GM19239 (cell line): ENCODE measurements around the gene EPHA6.
"Not testable (repeated sequence)": the region's sequence is repeated elsewhere in the genome, so short reads cannot be mapped to it uniquely, and the experiment has no call there.

Experiments used
- DNase-seq: peaks from one replicate; pipeline ENCODE4 v3.0.0; 2011; ENCODE audit warnings: low spot score; ENCODE audit not compliant: insufficient read length
- FAIRE-seq: peaks from 2 replicates; lab custom pipeline; 2011; peaks lifted over from hg19 to GRCh38; lab: Jason Lieb, UNC

The EPHA6 gene

GRCh38 chr3:97009427-97010019 lies 195.1 kb downstream of the EPHA6 start:
- DNase-seq (no peak), FAIRE-seq (no peak)

GRCh38 chr3:97010881-97011657 lies 196.7 kb downstream of the EPHA6 start:
- FAIRE-seq (no peak), DNase-seq (no peak)

- FAIRE-seq (no peak), DNase-seq (no peak)
Measured at GRCh38 chr3:97021778-97022177, 207.4 kb downstream of the EPHA6 start.

GRCh38 chr3:97025612-97026011 lies 211.2 kb downstream of the EPHA6 start:
- not testable (repeated sequence) for DNase-seq, FAIRE-seq

- DNase-seq (no peak), FAIRE-seq (no peak)
Measured at GRCh38 chr3:97029972-97030371, 215.6 kb downstream of the EPHA6 start.

GRCh38 chr3:97037294-97037943 lies 223.0 kb downstream of the EPHA6 start:
- FAIRE-seq (no peak), DNase-seq (no peak)

- FAIRE-seq: no peak
- DNase-seq: no peak
Measured at GRCh38 chr3:97043411-97043810, 229.0 kb downstream of the EPHA6 start.

GRCh38 chr3:97057365-97057764 lies 243.0 kb downstream of the EPHA6 start:
- no peak for FAIRE-seq

GRCh38 chr3:97059168-97059567 lies 244.8 kb downstream of the EPHA6 start:
- DNase-seq: no peak
- FAIRE-seq: no peak

More at GRCh38 chr3:97057365-97057764, 243.0 kb downstream of the EPHA6 start:
- DNase-seq: no peak

GRCh38 chr3:97066531-97066930 lies 252.1 kb downstream of the EPHA6 start:
- FAIRE-seq: no peak
- no peak for DNase-seq

- no peak for DNase-seq
- FAIRE-seq: no peak
Measured at GRCh38 chr3:97070302-97070701, 255.9 kb downstream of the EPHA6 start.

- DNase-seq (no peak), FAIRE-seq (no peak)
Measured at GRCh38 chr3:97074546-97074945, 260.2 kb downstream of the EPHA6 start.

GRCh38 chr3:97076673-97077072 lies 262.3 kb downstream of the EPHA6 start:
- FAIRE-seq (no peak), DNase-seq (no peak)

- no peak for FAIRE-seq
- DNase-seq: no peak
Measured at GRCh38 chr3:97089621-97090020, 275.2 kb downstream of the EPHA6 start.

GRCh38 chr3:97102641-97103040 lies 288.2 kb downstream of the EPHA6 start:
- DNase-seq: no peak
- FAIRE-seq: no peak

GRCh38 chr3:97105989-97106651 lies 291.7 kb downstream of the EPHA6 start:
- DNase-seq (no peak), FAIRE-seq (no peak)

GRCh38 chr3:97106652-97106989 lies 292.2 kb downstream of the EPHA6 start:
- FAIRE-seq (no peak), DNase-seq (no peak)

GRCh38 chr3:97108136-97108535 lies 293.7 kb downstream of the EPHA6 start:
- FAIRE-seq (no peak), DNase-seq (no peak)

- FAIRE-seq: no peak
- no peak for DNase-seq
Measured at GRCh38 chr3:97111244-97111643, 296.9 kb downstream of the EPHA6 start.

- no peak for DNase-seq
- no peak for FAIRE-seq
Measured at GRCh38 chr3:97121386-97121785, 307.0 kb downstream of the EPHA6 start.

GRCh38 chr3:97125902-97126499 lies 311.6 kb downstream of the EPHA6 start:
- FAIRE-seq (no peak), DNase-seq (no peak)
